OCI-LY3 (cell line): ENCODE data around the gene CTDP1.

ENCODE experiments used
- EZH2phosphoT487 ChIP-seq: fragments of 200-600 bp; shearing (Covaris generic); IDR thresholded peaks from 2 replicates; pipeline ENCODE4 v1.6.1; 2018; ENCODE audit warnings: antibody characterized with exemption, mixed run types, low read depth
- TF ChIP-seq, protein P1 (sequence below): fragments of 200-600, 300-600 bp; sonication (generic); IDR thresholded peaks from 2 replicates; pipeline ENCODE4 v1.5.1; 2014; ENCODE audit warnings: antibody characterized with exemption, low read length, low read depth

DNA sequence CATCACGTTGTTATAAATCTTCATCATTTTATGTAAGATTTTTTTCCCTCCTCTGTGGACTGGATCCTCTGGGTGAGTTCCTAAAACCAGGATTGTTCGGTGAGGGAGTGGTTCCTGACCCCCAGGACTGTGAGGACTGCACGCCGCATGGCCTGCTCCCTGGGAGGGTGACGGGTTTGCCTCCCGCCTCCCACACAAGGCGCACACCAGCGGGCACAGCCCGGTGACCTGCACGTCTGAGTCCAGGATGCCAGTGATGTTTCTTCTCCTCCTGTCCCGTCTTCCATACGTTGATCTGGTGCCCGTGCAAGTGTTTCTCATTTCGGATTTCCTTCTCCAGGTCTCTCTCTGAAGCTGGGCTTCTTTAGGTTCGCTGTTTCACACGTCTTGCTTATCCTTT is 27.1 kb downstream of the CTDP1 start:
- TF ChIP-seq, protein P1, sequence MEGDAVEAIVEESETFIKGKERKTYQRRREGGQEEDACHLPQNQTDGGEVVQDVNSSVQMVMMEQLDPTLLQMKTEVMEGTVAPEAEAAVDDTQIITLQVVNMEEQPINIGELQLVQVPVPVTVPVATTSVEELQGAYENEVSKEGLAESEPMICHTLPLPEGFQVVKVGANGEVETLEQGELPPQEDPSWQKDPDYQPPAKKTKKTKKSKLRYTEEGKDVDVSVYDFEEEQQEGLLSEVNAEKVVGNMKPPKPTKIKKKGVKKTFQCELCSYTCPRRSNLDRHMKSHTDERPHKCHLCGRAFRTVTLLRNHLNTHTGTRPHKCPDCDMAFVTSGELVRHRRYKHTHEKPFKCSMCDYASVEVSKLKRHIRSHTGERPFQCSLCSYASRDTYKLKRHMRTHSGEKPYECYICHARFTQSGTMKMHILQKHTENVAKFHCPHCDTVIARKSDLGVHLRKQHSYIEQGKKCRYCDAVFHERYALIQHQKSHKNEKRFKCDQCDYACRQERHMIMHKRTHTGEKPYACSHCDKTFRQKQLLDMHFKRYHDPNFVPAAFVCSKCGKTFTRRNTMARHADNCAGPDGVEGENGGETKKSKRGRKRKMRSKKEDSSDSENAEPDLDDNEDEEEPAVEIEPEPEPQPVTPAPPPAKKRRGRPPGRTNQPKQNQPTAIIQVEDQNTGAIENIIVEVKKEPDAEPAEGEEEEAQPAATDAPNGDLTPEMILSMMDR: no peak
- TF ChIP-seq EZH2phosphoT487: no peak
